Measurements from ENCODE around the gene ZMIZ2. TPM values are rescaled to one million over a fixed set of nuclear protein-coding genes. Genes with fewer than 3 reads are reported as not detected.

The ZMIZ2 gene
- total RNA-seq, 1 donor from 2014 or later = 53.0 TPM

- Histone ChIP-seq H3K4me3 (ENCODE audit: low read depth, low read length) (no peak overlapping the region), H3K27me3 (ENCODE audit: control insufficient read depth, insufficient read depth, low read length) (no peaks in the 10 kb centered on the region), H3K36me3 (ENCODE audit: control insufficient read depth, insufficient read depth, low read length) (no peaks in the 10 kb centered on the region)
- no peak for TF ChIP-seq CTCF (IDR thresholded peaks at IDR 0.05; ENCODE audit: insufficient read depth, low read length, poor library complexity, severe bottlenecking)
- no peak for DNase-seq (ENCODE audit: low read depth)
Measured at GRCh38 chr7:44814919-44815318, 66.3 kb downstream of the ZMIZ2 start.

- Histone ChIP-seq H3K36me3 (ENCODE audit: control insufficient read depth, insufficient read depth, low read length) (no peaks in the 10 kb centered on the region), H3K27me3 (ENCODE audit: control insufficient read depth, insufficient read depth, low read length) (no peaks in the 10 kb centered on the region), H3K4me3 (ENCODE audit: low read depth, low read length) (no peak overlapping the region)
- no peak for TF ChIP-seq CTCF (IDR thresholded peaks at IDR 0.05; ENCODE audit: insufficient read depth, low read length, poor library complexity, severe bottlenecking)
- DNase-seq (ENCODE audit: low read depth) = no peak
Measured at GRCh38 chr7:44819292-44819691, 70.6 kb downstream of the ZMIZ2 start.

Other genes starting within 250 kb of the ZMIZ2 start
- gene NPC1L1, start 207.5 kb upstream of the ZMIZ2 start, total RNA-seq = 0.96 and 1.5 TPM in 2 replicates
- gene DDX56, start 174.9 kb upstream of the ZMIZ2 start, total RNA-seq = 67.9 and 96.8 TPM in 2 replicates
- gene TMED4, start 166.6 kb upstream of the ZMIZ2 start, total RNA-seq = 159 and 201 TPM in 2 replicates
- gene OGDH, start 142.2 kb upstream of the ZMIZ2 start, total RNA-seq = 61.2 and 65.2 TPM in 2 replicates
- 2,465 and 2,696 TPM in 2 replicates for gene PPIA, start 47.8 kb downstream of the ZMIZ2 start, total RNA-seq
- 129 and 148 TPM in 2 replicates for gene H2AZ2, start 99.2 kb downstream of the ZMIZ2 start, total RNA-seq
- 19.8 and 25.3 TPM in 2 replicates for gene PURB, start 136.7 kb downstream of the ZMIZ2 start, total RNA-seq
- gene MYO1G, start 230.2 kb downstream of the ZMIZ2 start, total RNA-seq = 0.04 and 0.27 TPM in 2 replicates